ENCODE measurements around the gene RAG2. TPM values are rescaled to one million over a fixed set of nuclear protein-coding genes. Genes with fewer than 3 reads are reported as not detected.
A peak's percentile ranks its signal among the peaks of the same experiment; 100 is the strongest.

The RAG2 gene
- total RNA-seq, 4 donors from 2014 or later: 1.6 TPM; not detected in 3

DNA sequence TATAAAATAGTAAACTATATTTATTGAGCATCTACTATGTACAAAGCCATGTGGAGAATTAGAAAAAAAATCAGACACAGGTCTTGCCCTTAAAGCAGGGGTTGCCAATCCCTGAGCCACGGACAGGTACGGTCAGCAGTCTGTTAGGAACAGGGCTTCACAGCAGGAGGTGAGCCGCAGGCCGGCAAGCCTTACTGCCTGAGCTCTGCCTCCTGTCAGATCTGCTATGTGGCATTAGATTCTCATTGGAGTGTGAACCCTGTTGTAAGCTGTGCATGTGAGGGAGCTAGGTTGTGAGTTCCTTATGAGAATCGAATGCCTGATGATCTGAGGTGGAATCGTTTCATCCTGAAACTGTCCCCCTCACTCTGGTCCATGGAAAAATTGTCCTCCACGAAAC, 2.1 kb upstream of the RAG2 start:
- H3K27me3 ChIP-seq: no peaks in the 10 kb centered on the region
- DNase-seq: no peak
- no peaks in the 10 kb centered on the region for H3K4me1 ChIP-seq
- no peaks in the 10 kb centered on the region for H3K9me3 ChIP-seq
- no peak overlapping the region for H3K4me3 ChIP-seq
- H3K27ac ChIP-seq: no peak overlapping the region
- H3K36me3 ChIP-seq: no peaks in the 10 kb centered on the region
- intact Hi-C loops (cut with DNase I; ENCODE audit: low total_unique reads): no loop called here
- no peak for TF ChIP-seq CTCF (IDR thresholded peaks at IDR 0.05)
- no peak for TF ChIP-seq POLR2A (IDR thresholded peaks at IDR 0.05)

DNA sequence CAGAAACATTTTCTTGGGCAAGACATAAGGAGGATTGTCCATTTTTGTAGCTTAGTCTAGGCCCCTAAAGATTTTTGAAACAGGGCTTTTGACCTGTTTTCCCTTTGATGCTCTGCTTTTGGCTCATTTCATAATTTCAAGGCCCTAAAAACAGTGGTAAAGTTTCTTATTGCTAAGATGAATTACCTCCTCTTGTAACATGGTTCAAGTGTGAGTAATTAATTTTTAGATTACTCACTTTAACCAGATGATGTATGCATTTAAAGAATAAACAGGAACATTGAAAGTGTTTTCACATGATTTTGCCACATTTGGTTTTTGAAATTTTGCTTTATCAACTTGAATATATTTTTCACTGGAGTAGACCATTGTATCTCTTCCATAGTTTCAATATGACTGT, 1.2 kb downstream of the RAG2 start:
- Histone ChIP-seq H3K4me1 (no peaks in the 10 kb centered on the region), H3K4me3 (no peak overlapping the region), H3K36me3 (no peaks in the 10 kb centered on the region), H3K27ac (no peak overlapping the region), H3K9me3 (no peaks in the 10 kb centered on the region), H3K27me3 (no peaks in the 10 kb centered on the region)
- DNase-seq: no peak
- intact Hi-C loops (cut with DNase I; ENCODE audit: low total_unique reads): no loop called here
- TF ChIP-seq CTCF (IDR thresholded peaks at IDR 0.05) (no peak), POLR2A (IDR thresholded peaks at IDR 0.05) (no peak)

GRCh38 chr11:36594316-36594989, 3.6 kb downstream of the RAG2 start, which contains the start of gene IFTAP:
Gene IFTAP (plus strand): TSS chr11:36594502. CDS start chr11:36610104, 15,602 bp downstream.
- DNase-seq: peak; percentile 23 to 64
- intact Hi-C loops (cut with DNase I; ENCODE audit: low total_unique reads): no loop called here
- Histone ChIP-seq H3K4me3 (peak within 1 kb of the TSS; percentile 62 to 90), H3K36me3 (no peaks in the 10 kb centered on the region), H3K4me1 (no peaks in the 10 kb centered on the region), H3K9me3 (no peaks in the 10 kb centered on the region), H3K27me3 (peaks cover 0 to 6% of the 10 kb centered on the region in 2 donors), H3K27ac (peak within 1 kb of the TSS; percentile 59 to 72)
- TF ChIP-seq POLR2A (IDR thresholded peaks at IDR 0.05): no peak
- peak in 1 of 4 experiments; percentile 23 for TF ChIP-seq CTCF (IDR thresholded peaks at IDR 0.05)

- Histone ChIP-seq H3K4me3 (no peak overlapping the region), H3K36me3 (no peaks in the 10 kb centered on the region), H3K27ac (no peak overlapping the region), H3K27me3 (peaks cover 0 to 6% of the 10 kb centered on the region in 2 donors), H3K9me3 (no peaks in the 10 kb centered on the region), H3K4me1 (no peaks in the 10 kb centered on the region)
- no peak for DNase-seq
- intact Hi-C loops (cut with DNase I; ENCODE audit: low total_unique reads): no loop called here
- TF ChIP-seq CTCF (IDR thresholded peaks at IDR 0.05): no peak
- no peak for TF ChIP-seq POLR2A (IDR thresholded peaks at IDR 0.05)
Measured at GRCh38 chr11:36591433-36591832, 6.6 kb downstream of the RAG2 start.

GRCh38 chr11:36590513-36590912, 7.5 kb downstream of the RAG2 start:
- intact Hi-C loops (cut with DNase I; ENCODE audit: low total_unique reads): no loop called here
- Histone ChIP-seq H3K9me3 (no peaks in the 10 kb centered on the region), H3K36me3 (no peaks in the 10 kb centered on the region), H3K4me3 (no peak overlapping the region), H3K27me3 (peaks cover 0 to 6% of the 10 kb centered on the region in 2 donors), H3K27ac (no peak overlapping the region), H3K4me1 (no peaks in the 10 kb centered on the region)
- TF ChIP-seq CTCF (IDR thresholded peaks at IDR 0.05) (no peak), POLR2A (IDR thresholded peaks at IDR 0.05) (no peak)
- no peak for DNase-seq
